ENCODE measurements around the gene SIX1.

- no peak for TF ChIP-seq FOXK2 (IDR thresholded peaks at IDR 0.05)
- no peak for TF ChIP-seq SUZ12 (IDR thresholded peaks at IDR 0.05)
- no peak for TF ChIP-seq TARDBP (IDR thresholded peaks at IDR 0.05)
- TF ChIP-seq SP1 (IDR thresholded peaks at IDR 0.05) = no peak
- TF ChIP-seq ZNF384 (IDR thresholded peaks at IDR 0.05) = no peak; the same call in 1 of the 2 replicates
These were observed 7.6 kb upstream of the SIX1 start for GRCh38 chr14:60656686-60657455.
